CD4-positive, alpha-beta T cell (primary cell): ENCODE results near the gene GRK4. TPM values are rescaled to one million over a fixed set of nuclear protein-coding genes. Genes with fewer than 3 reads are reported as not detected.

Experiments used
- ATAC-seq: fragments of 200-7000 bp; cut with Tn5 transposase; one replicate; pipeline ENCODE4 v1.10.0; 2022; ENCODE audit warnings: mild to moderate bottlenecking; ENCODE audit not compliant: poor library complexity
- CTCF ChIA-PET: fragments of 350-600 bp; sonication (Branson Sonifier 250); formaldehyde crosslinking; loops from one replicate; lab custom pipeline; 2021; ENCODE audit warnings: antibody characterized with exemption, inconsistent platforms; lab: Charles Lee
- POLR2A ChIA-PET: fragments of 350-600 bp; sonication (Branson Sonifier 250); formaldehyde crosslinking; loops from one replicate; lab custom pipeline; 2021; ENCODE audit warnings: antibody characterized with exemption, inconsistent platforms; lab: Charles Lee
- DNase-seq, 14 experiments: peaks; one replicate each; pipeline ENCODE4 v3.0.0-alpha.2; 2013 to 2020; ENCODE audit warnings: mixed read lengths in 2 of 14
- H3K27ac ChIP-seq, 2 donors: one replicate each; pipeline versions ENCODE4 v1.5.1 to v1.7.0; 2013; ENCODE audit warnings: low read length in 2 of 2, low read depth in 1 of 2, mild to moderate bottlenecking in 1 of 2
- H3K27me3 ChIP-seq, 2 experiments: 1 replicate in 1 of 2; 2 replicates in 1 of 2; pipeline versions ENCODE4 v1.6.1 to v1.7.0; 2013; ENCODE audit warnings: low read length in 2 of 2, control low read depth in 1 of 2, mild to moderate bottlenecking in 1 of 2, moderate library complexity in 1 of 2; ENCODE audit not compliant: insufficient read depth in 2 of 2, control insufficient read depth in 1 of 2
- H3K36me3 ChIP-seq: one replicate; pipeline ENCODE4 v1.6.1; 2013; ENCODE audit warnings: low read length, control low read depth; ENCODE audit not compliant: insufficient read depth
- H3K4me1 ChIP-seq: one replicate; pipeline ENCODE4 v1.6.1; 2013; ENCODE audit warnings: low read length, control low read depth; ENCODE audit not compliant: insufficient read depth
- H3K4me3 ChIP-seq: one replicate; pipeline ENCODE4 v1.5.1; 2013; ENCODE audit warnings: mild to moderate bottlenecking, low read length, moderate library complexity
- H3K9me3 ChIP-seq, 2 experiments: 1 replicate in 1 of 2; 2 replicates in 1 of 2; pipeline versions ENCODE4 v1.6.1 to v1.7.0; 2013; ENCODE audit warnings: low read length in 2 of 2, mild to moderate bottlenecking in 2 of 2, control low read depth in 1 of 2, moderate library complexity in 1 of 2; ENCODE audit not compliant: control insufficient read depth in 1 of 2, insufficient read depth in 1 of 2
- H3K27ac Mint-ChIP-seq: one replicate; pipeline ENCODE4 v1.8.0; 2020; ENCODE audit warnings: mixed read lengths
- H3K27me3 Mint-ChIP-seq: one replicate; pipeline ENCODE4 v1.8.0; 2021; ENCODE audit warnings: mixed read lengths
- H3K36me3 Mint-ChIP-seq: one replicate; pipeline ENCODE4 v1.8.0; 2021; ENCODE audit warnings: low read depth, mixed read lengths
- H3K4me1 Mint-ChIP-seq: one replicate; pipeline ENCODE4 v1.8.0; 2021; ENCODE audit warnings: low read depth, mixed read lengths
- H3K4me3 Mint-ChIP-seq: one replicate; pipeline ENCODE4 v1.8.0; 2020; ENCODE audit warnings: mild to moderate bottlenecking, mixed read lengths
- H3K9me3 Mint-ChIP-seq: one replicate; pipeline ENCODE4 v1.8.0; 2020; ENCODE audit warnings: mixed read lengths
- CTCF ChIP-seq: fragments of 200-600 bp; IDR thresholded peaks from one replicate; pipeline ENCODE4 v1.8.0; 2022; ENCODE audit warnings: antibody characterized with exemption, mild to moderate bottlenecking
- intact Hi-C, 2 experiments: fragments of 100-400 bp; cut with DNase I in 1 of 2; cut with micrococcal nuclease in 1 of 2; formaldehyde crosslinking; loops; one replicate each; pipeline versions ENCODE4 v1.15.1 to v1.9.0; 2023 to 2025; cut with DNase I, micrococcal nuclease
- total RNA-seq, 174 experiments: library from RNA in 2 of 174; stranded (reverse) in 2 of 174; gene quantifications; one replicate each; pipeline ENCODE4 v1.2.3 and lab custom pipeline; 2021 to 2026

The GRK4 gene
- total RNA-seq, 2 experiments from 2014 or later: 1.2 to 1.8 TPM

- Histone ChIP-seq H3K36me3 (no peaks in the 10 kb centered on the region), H3K4me1 (peaks cover 23% of the 10 kb centered on the region), H3K27me3 (no peaks in the 10 kb centered on the region), H3K4me3 (peak overlapping the region; percentile 80), H3K27ac (peak overlapping the region; percentile 69 to 72), H3K9me3 (no peaks in the 10 kb centered on the region)
- ChIA-PET CTCF (interaction anchor here (1.2 kb wide), 1 partner anchor 32 kb away, joined by 3 read pairs; no protein-coding TSS in a partner anchor), POLR2A (interaction anchor here (1.6 to 4.1 kb wide), 2 partner anchors 32 to 33 kb away, joined by 7 to 18 read pairs; no protein-coding TSS in a partner anchor)
- ATAC-seq: peak; percentile 9
- intact Hi-C loops: loop anchor here (2.0 to 10.0 kb wide), 10 partner anchors 28 to 1490 kb away; partner anchors contain the start of genes FAM193A (in 1 of the 2), GRK4 (in 1 of the 2), HAUS3 (in 1 of the 2) and LETM1 (in 1 of the 2)
- Mint-ChIP-seq H3K27ac (peak overlapping the region; percentile 65), H3K36me3 (no peaks in the 10 kb centered on the region), H3K27me3 (no peaks in the 10 kb centered on the region), H3K4me1 (peaks cover 31% of the 10 kb centered on the region), H3K9me3 (no peaks in the 10 kb centered on the region), H3K4me3 (peak overlapping the region; percentile 90)
- DNase-seq: peak in 10 of 14 experiments; percentile 2 to 82 (median 22)
- TF ChIP-seq CTCF: no peak
Observed at GRCh38 chr4:3074846-3075651, 111.7 kb downstream of the GRK4 start.

GRCh38 chr4:3075652-3075981 is 112.2 kb downstream of the GRK4 start:
- Histone ChIP-seq H3K4me3 (peak overlapping the region; percentile 80), H3K27ac (no peak overlapping the region), H3K4me1 (peaks cover 23% of the 10 kb centered on the region), H3K27me3 (no peaks in the 10 kb centered on the region), H3K9me3 (no peaks in the 10 kb centered on the region), H3K36me3 (no peaks in the 10 kb centered on the region)
- H3K4me3 Mint-ChIP-seq: peak overlapping the region; percentile 90
- no peaks in the 10 kb centered on the region for H3K9me3 Mint-ChIP-seq
- intact Hi-C loops: loop anchor here (2.0 to 10.0 kb wide), 6 partner anchors 29 to 1491 kb away; partner anchors contain the start of genes GRK4 (in 1 of the 2), LETM1 (in 1 of the 2), NELFA (in 1 of the 2) and NOP14 (in 1 of the 2)
- no peak for ATAC-seq
- H3K27ac Mint-ChIP-seq: peak overlapping the region; percentile 65
- ChIA-PET POLR2A (interaction anchor here (4.1 kb wide), 1 partner anchor 34 kb away, joined by 18 read pairs; no protein-coding TSS in a partner anchor), CTCF (no interaction called here)
- H3K36me3 Mint-ChIP-seq: no peaks in the 10 kb centered on the region
- H3K27me3 Mint-ChIP-seq: no peaks in the 10 kb centered on the region
- no peak for DNase-seq
- peaks cover 36% of the 10 kb centered on the region for H3K4me1 Mint-ChIP-seq
- TF ChIP-seq CTCF: no peak

DNA sequence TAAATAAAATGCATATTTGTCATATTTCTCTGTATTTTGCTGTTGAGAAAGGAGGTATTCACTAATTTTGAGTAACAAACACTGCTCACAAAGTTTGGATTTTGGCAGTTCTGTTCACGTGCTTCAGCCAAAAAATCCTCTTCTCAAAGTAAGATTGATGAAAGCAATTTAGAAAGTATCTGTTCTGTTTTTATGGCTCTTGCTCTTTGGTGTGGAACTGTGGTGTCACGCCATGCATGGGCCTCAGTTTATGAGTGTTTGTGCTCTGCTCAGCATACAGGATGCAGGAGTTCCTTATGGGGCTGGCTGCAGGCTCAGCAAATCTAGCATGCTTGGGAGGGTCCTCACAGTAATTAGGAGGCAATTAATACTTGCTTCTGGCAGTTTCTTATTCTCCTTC is 114.4 kb downstream of the GRK4 start:
- Mint-ChIP-seq H3K27me3 (no peaks in the 10 kb centered on the region), H3K4me1 (peaks cover 55% of the 10 kb centered on the region), H3K27ac (no peak overlapping the region), H3K36me3 (no peaks in the 10 kb centered on the region), H3K4me3 (peak overlapping the region; percentile 73), H3K9me3 (no peaks in the 10 kb centered on the region)
- CTCF ChIA-PET: no interaction called here
- DNase-seq: no peak
- no peaks in the 10 kb centered on the region for H3K36me3 ChIP-seq
- intact Hi-C loops: loop anchor here in 1 of 2 experiments (10.0 kb wide), 3 partner anchors 1223 to 1493 kb away; partner anchors contain the start of genes LETM1, TACC3 and TMEM129
- H3K27me3 ChIP-seq: no peaks in the 10 kb centered on the region
- H3K4me3 ChIP-seq: no peak overlapping the region
- peaks cover 27% of the 10 kb centered on the region for H3K4me1 ChIP-seq
- POLR2A ChIA-PET: no interaction called here
- no peak for ATAC-seq
- H3K9me3 ChIP-seq: no peaks in the 10 kb centered on the region
- H3K27ac ChIP-seq: no peak overlapping the region
- no peak for TF ChIP-seq CTCF
